Stimulated activated CD4-positive, alpha-beta T cell treated with anti-CD3 and anti-CD28 coated beads, TNF-alpha, amount 100 ng/mL, for 4 hours (primary cell): ENCODE results near the gene SEMA7A.
"Not testable (repeated sequence)": the region's sequence is repeated elsewhere in the genome, so short reads cannot be mapped to it uniquely, and the experiment has no call there.

Experiments used
- DNase-seq, 3 experiments: peaks; one replicate each; pipeline ENCODE4 v3.0.0-alpha.2; 2020; ENCODE audit warnings: low read depth in 3 of 3

SEMA7A gene

DNA sequence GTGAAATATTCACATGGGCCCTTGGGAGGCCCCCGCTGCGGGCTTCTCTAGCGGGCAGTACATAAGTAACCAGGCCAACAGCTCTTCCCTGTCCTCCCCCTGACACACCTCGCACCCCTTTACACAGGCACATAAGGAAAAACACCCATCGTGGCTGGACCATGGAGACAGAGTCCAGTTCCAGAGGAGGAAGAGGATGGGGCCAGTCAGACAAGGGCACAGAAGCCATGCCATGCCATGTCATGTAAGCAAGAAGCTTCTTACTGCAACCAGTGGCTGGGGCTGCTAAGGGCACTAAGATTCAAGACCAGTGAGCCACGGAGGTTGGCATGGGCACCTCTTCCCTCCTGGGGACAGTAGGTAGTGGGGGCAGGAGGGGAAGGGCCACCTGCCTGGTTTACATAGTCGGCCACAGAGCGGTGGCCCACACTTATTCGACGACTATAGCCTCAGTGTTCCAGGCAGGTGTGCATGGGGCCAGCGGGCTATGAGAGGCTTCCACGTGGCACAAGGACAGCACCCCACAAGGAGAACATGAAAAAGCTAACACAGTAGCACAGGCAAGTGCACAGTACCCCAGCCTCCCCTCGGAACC, 60.6 kb downstream of the SEMA7A start:
- no peak for DNase-seq

DNA sequence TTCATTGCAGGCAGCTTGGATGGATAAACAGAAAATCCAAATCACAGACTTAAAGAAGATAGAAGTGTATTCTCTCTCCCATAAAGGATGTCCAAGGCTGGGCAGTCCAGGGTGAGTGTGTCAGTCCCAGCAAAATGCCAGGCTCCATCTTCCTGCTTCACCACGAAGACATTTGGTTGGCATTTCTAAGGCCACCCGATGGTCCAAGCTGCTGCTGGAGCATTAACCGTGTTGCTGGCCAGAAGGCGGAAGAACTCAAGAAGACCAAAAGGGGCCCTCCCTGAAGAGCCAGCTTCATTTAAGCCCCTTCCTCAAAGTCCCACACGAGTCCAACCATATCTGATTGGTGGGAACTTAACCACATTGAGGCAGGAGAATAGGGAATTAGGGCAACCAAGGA, 63.3 kb downstream of the SEMA7A start:
- no peak for DNase-seq

DNA sequence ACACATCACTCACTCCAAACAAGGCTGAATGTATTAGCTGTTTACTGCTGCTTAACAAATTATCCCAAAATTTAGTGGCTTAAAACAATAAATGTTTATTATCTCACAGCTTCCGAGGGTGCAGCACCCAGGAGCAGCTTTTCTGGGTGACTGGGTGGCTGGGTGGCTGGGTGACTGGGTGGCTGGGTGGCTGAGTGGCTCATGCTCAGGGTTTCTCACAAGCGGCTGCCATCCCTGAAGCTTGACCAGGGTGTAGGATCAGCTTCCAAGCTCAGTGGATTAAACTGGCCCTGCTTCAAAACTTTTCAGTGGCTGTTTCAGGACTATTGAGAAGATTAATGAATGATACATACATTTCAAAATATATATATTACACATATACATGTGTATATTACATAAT, 64.0 kb downstream of the SEMA7A start:
- no peak for DNase-seq

DNA sequence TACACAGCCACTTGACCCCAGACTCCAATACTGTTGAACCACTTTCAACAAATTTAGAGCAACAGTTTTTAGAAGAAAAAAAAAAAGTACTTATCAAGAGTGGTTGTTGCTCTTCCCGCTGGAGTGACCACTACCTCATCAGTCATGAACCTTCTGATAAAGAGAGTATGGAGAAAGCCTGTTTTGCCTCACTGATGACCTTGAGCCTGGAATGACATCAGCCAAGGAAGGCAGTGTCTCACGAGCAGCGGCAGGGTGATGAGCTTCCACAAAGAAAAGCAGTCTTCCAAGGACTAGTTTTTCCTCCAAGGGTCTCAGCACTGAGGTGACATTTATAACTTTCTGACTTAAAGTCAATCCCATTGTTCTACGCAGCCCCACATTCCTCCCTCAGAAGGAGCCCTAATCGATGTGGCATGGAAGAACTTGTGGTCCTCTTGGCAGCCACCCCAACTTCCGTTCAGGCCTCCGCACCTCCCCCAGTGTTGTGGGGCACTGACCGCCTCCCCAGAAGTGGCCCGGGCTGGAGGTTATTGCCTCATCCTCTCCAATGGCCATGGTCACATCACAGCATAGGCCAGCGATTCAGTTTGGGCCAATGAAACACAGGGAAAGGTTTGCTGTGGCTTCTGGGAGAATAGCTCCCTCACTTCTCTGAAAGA, 64.5 kb downstream of the SEMA7A start:
- DNase-seq: no peak

DNA sequence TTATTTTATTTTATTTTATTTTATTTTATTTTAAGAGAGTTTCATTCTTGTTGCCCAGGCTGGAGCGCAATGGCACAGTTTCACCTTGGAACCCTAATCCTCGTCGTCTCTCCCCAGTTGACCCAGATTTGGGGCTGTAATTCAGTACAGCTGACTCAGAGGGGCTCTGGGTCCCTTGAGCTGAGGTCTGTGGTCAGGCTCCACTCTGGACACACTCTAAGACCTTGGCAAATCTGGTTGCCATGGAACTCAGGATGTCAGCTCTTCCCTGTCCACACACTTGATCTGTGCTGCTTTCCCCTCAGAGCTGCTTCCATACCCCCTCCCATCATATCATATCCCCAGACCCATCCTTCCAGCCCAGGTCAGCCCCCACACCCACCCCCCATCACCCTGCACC, 65.6 kb downstream of the SEMA7A start:
- no peak for DNase-seq

DNA sequence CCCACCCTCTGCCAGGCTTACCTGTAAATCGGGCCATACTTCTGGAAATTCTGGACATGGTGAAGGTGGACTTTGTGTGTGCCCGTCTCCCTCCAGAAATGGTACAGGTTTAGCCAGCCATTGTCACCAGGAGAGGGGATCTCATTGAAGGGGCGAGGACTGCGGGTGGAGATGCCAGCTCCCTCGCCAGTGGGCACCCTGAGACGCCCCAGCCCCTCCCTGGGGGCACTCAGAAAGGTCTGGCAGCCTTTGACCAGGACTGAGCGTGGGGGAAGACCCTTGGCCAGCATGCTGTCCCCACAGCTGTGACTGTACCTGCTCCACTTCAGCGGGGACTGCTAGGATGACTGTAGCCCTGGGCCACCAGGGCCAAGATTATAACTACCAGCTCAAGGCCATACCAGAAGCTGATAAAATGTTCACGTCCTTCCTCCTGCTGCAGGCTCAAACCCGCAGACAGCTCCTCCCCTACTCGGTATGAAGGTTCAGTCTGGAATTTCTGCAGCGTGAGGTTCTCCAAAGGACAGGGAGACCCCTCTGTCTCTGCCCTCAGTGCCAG, 66.4 kb downstream of the SEMA7A start, which contains the start of gene CYP11A1:
Gene CYP11A1, minus strand, starts transcription at position 351 of the 559 bp plus-strand sequence. Its CDS starts 61 bp downstream, at position 290.
- DNase-seq: no peak

DNA sequence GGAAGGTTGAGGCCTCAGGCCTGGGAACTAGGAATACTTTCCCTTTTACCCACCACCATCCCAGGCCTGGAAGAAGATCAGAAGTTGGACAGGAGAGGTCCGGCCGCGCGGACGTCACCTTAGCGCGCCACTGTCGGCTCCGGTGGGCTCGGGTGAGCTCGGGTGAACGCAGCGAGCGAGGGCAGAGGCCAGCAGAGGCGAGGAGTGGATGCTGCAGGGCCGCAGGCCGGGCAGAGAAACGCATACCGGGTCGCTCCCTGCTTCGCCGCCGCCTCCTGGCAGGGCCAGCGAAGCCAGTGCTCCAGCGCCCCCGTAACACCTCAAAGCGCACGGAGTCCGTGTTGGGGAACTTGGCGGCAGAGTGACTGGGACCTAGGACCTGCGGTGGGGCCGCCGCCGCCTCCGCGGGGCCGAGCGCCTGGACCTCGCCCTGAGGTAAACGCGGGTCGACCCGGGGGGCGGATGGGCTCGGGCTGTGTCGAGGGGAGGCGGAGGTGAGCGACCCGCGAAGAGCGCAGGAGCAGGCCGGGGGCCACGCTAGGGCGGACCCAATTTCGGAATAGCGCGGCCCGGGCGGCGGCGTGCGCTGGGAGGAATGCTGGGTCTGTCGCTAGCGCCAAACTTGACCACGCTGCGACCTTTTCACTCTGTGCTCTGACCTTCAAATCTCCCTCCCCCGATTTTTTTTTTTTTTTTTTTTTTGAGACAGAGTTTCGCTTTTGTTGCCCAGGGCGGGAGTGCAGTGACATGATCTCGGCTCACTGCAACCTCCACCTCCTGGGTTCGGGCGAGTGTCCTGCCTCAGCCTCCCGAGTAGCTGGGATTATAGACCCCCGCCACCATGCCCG, 67.9 kb downstream of the SEMA7A start:
- no peak for DNase-seq

DNA sequence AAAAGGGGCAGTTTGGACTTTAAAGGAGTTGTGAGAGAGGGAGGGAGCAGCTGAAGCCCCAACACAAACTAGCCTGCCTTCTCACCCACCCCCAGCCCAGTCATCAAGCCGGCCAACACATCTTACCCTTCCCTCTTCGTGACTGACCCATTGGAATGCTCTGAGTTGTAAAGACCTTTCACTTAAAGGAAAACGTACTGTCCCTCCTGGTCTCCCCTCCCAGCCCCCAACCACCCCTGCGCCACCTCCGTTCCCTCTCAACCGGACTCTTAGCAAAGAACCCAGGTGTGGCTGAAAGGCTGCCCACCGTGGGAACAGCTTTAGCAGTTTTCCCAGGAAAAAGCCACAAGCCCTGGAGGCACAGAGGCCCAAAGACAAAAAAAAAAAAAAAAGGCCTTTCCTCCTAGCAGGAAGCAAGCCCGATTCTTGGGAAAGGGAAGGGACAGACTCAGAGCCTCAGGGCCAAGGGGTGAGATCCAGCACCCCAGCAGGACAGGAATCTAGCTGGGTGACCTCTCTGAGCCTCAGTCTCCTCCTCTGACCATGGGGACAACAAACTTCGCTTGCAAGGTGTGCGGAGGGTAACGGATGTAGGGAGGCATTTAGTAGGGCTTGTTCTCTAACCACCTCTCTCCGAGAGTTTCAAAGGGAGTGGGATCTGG, 68.7 kb downstream of the SEMA7A start:
- DNase-seq: no peak

DNA sequence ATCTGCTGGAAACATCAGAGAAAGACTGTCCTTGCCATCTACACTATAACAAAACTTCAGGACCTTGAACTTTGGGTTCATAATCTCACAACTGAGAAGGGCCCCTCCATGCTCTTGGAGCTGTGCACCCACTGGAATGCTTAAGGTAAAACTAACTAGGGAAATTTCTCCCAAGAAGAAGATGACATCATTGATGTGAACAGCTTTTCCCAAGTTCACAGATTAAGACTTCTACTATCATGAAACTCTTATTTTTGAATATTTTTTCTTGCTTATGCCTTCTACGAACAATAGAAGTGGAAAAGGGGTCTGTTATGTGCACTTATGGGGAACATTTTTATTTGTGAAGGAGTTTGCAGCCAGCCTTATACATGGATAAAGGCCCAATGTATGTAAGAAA, 71.3 kb downstream of the SEMA7A start:
- DNase-seq: no peak

DNA sequence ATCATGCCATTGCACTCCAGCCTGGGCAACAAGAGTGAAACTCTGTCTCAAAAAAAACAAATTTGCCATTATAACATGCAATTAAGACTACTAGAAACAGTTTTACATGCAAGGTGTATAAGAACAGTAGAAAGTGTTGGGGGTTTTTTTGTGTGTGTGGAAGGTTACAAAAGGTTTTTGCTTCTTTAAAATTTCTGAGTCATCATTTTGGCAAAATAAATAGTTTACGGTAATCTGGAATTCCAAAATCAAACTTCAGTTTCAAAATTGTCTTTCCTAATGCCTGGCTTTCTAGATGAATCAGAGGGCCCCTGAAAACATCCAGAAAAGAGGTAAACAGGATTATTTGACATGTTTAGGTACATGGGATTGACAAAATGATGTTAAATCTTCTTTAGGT, 72.9 kb downstream of the SEMA7A start:
- not testable (repeated sequence) for DNase-seq

DNA sequence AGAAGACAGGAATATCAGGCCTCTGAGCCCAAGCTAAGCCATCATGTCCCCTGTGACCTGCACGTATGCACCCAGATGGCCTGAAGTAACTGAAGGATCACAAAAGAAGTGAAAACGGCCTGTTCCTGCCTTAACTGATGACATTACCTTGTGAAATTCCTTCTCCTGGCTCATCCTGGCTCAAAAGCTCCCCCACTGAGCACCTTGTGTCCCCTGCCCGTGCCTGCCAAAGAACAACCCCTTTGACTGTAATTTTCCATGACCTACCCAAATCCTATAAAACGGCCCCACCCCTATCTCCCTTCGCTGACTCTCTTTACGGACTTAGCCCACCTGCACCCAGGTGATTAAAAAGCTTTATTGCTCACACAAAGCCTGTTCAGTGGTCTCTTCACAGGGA, 74.4 kb downstream of the SEMA7A start:
- not testable (repeated sequence) for DNase-seq
